ENCODE results near the gene CDRT4.

The CDRT4 gene

DNA sequence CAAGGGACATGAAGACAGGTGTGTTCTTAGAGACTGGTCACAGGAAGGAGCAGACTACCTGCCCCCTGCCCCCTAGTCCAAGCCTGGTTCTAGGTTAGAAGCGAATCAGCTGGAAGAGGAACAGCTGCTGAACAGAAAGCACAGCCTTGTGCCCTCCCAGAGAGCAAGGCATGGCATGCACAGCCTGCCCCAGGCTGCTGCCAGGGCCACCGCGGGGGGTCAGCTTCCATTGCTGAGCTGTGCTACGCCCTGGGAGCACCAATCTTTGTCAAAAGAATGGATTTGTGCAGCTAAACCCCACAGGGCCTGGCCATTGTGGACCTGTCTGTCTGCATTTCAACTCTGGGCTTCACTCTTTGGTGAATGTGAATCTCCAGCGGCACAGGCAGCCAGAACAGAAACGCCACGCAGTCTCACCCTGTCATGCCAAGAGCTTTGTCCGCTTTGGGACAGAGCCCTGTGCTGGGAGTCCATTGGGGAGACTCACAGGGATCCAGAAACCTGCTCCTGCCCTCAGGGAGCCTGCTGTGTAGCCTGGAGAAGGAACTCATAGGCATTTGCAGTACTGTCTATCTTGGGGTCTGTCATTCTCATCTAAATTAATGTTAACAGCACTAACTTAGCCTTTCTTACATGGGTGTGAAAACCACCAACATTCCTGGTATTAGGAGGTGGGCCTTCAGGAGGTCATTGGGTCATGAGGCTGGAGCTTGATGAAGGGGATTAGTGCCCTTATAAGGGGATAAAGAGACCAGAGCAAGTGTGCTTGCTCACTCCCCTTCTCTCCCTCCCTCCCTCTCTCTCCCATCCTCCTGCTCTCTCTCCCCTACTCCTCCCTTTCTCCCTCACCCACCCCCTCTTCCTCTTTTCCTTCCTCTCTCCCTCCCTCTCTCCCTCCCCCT is 25.6 kb upstream of the CDRT4 start:
- no peak for DNase-seq

DNA sequence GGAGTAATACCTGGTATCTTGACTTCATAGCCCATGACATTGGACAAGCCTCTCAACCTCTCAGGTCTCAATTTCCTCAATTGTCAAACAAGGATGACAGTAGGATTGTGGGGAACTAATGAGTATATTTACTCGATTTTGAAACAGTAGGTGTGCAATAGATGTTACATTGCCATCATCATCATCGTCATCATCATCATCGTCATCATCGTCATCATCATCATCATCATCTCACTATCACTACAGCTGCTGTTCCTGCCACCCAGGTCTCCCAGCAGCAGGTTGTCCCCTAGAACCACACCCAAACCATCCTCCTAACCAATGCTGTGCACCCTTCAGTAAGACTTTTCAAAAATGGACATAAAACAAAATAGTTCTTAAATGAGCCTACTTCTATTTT is 24.8 kb upstream of the CDRT4 start:
- no peak for DNase-seq

DNA sequence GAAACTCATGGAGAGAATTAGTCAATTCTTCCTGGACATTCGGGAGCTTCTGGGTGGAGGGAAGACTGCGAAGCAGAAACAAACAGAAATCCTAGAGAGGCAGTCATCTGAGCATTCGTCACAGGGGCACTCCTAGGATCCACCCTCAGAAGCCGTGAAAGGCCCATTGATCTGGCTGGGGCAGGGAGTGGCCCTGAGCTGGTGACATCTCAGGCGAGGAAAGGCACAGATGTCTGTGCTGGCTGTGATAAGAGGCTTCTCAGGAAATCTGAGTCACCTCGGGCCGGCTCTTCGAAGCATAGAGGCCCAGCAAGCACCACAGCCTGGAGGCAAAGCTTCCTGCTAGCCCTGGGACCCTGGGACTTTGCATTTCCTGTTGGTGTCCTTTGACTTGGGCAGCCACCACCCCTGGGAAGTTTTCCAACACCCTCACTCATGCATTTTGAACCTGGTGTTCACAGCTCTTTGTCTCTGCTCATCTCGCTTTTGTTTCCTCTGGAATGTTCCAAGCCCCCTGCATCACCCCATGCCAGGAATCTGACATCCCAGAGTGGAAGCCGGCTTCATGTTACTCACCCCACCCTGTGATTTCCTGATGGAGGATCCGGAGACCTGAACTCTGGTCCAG is 23.3 kb upstream of the CDRT4 start:
- no peak for DNase-seq

DNA sequence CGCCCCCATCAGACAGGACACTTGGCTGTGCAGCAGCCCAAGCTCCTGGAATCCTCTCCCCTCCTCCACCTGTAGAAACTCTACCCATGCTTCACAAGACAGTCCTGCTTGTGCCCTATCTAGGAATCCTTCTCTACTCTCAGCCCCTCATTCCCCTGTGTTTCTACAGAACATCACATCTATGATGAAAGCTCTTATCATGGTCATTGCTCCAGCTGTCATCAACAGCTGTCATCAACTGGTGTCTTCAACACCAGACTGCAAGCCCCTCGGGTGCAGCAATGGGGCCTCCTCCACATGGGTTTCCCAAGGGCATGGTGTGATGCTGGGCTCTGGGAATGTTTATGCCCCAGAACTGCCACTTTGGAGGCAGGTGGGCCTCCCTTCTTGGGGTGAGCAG is 21.1 kb upstream of the CDRT4 start:
- DNase-seq, result no peak

DNA sequence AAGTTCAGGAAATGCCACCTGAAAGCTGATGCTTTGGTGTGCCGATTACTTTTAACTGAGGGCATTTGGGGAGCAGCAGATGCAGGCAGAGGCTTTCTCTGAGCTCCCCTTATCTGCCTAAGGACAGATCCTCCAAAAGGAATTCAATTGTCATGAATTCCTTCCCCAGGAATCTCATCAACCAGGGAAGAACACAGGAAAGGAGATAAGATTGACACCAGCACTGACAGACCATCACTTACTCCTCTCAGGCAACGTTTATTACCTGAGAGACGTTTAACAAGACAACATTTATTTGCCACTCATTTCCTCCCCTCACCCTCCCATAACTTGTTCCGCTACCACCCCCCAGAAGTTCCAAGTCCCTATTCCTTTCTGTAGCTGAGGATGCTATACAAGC is 17.6 kb upstream of the CDRT4 start:
- no peak for DNase-seq

DNA sequence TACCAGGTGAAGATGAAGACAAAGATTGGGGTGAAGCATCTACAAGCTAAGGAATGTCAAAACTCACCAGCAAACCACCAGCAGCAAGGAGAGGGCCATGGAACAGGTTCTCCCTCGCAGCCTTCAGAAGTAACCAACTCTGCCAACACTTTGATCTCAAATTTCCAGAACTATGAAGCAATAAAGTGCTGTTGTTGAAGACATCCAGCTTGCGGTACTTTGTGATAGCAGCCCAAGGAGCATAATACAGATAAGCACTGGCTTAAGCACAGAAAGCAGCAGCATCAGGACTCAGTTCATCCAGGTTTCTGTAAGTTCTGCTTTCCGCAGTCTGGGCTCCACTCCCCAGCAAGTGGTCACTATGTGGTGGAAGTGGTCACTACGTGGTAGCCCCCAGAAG is 16.0 kb upstream of the CDRT4 start:
- DNase-seq, result no peak

DNA sequence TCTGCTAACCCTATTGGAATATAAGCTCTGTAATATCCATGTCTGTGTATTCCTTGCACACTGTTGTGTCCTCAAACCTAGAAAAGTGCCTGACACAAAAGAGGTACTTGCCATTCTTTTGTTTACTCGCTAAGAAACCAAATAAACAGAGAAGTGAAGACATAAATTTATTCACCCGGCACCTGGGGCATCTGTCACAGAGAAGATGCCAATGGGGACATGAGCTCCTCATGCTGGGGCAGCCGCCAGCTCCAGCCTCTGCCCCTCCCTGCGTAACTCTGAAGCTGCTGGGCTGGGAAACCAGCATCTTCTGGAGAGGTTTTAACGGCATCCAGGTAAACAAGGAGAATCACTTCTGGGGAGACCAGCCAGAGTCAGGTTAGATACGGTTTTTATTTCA is 15.1 kb upstream of the CDRT4 start:
- DNase-seq, result no peak

DNA sequence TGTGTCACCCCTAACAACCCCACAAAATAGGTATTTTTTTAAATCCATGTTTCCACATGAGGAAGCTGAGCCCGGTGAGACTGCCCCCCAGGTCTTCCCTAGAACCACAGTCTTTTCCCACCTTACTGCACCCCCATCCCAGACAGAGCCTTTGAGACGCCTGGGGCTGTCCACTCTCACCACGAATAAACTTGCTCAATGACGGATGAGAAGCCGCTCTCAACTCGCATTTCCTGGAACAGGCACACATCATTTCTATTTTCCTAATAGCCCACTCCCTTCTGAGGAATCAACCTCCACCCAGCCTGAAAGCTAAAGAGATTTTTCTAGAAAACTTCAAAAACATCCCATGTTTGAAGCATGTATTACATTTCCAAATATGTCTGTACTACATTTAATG is 14.1 kb upstream of the CDRT4 start:
- DNase-seq, result no peak

DNA sequence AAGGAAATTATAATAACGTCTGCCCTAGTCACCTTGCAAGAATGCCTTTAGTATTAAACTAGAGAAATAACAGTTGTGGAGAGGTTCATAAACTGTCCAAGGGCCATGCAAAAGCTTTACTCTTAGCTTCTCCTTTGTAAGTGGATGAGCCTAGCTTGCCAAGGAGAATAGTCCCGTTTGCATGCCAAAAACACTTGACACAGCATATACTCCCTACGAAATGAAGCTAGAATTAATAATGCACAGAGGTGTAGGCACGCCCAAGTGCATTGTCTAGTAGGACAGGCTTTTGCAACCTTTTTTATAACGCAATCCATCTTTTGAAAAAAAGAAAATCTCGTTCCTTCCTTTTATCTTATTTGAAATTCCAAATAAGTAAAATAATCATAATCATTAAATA is 12.8 kb upstream of the CDRT4 start:
- DNase-seq, result no peak

DNA sequence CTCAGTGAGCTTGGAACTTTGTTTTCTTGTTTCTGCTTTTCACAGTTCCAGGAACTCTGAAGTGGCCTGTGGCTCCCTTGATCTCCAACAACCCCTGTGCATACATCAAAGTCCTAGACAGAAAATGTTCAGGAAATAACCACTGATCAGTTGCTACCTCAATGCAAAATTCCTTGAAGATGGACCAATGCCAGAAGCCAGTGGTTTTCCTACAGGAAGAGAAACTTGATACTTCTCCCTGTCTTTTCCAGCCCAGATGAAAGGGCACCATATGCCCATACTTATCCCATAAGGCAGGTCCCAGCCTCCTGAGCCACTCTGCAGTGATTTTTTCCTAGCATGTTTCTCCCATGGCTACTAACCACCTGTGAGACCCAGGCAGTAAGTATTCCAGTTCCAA is 12.3 kb upstream of the CDRT4 start:
- no peak for DNase-seq

DNA sequence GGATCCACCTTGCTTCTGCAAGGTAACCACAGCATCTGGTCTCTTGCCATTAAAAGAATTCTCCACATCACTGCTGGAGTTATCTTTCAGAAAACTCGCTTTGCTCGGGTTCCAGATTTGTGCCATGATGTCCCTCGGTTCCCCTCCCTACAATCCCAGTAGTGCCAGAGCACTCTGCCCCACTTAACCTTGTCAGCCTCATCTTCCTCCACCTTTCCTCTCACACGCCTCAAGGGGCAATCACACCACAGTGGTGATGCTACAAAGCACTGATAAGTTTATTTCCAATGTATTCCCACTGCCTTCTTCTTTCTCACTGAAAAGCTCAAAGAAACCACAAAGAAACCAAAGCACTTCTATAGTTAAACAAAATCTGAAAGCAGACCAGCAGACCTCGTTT is 11.4 kb upstream of the CDRT4 start:
- no peak for DNase-seq

DNA sequence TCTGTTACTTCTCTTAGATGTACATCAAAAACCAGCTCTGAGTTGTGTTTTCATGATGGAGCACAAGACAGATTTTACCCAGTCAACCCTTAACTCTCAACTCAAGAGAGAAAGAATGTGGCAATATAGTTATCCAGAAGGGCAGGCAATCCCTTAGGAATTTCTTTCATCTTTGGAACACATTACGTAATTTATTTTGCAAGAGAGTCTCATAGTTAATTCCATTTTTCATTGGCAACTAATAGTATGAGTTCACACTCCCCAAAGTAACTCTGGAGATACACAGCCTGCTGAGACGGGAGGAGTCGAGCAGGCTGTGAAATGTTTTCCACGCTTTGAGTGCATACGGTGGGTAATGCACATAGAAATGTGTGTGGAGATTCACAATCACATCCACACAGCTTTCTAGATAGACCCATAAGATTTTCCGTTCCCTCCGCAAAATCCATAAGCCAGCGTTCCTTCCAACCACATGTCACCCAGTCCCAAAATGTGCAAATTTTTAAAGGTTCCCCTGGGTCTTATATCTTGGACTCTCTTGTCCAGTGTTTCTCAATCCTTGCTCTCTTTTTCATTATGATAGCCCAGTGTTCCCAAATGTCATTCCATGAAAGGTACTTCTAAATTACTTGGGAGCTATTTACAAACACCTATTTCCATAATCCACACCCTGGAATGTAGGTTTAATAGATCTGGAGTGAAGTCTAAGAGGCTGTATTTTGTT is 8.4 kb upstream of the CDRT4 start:
- DNase-seq, result no peak

DNA sequence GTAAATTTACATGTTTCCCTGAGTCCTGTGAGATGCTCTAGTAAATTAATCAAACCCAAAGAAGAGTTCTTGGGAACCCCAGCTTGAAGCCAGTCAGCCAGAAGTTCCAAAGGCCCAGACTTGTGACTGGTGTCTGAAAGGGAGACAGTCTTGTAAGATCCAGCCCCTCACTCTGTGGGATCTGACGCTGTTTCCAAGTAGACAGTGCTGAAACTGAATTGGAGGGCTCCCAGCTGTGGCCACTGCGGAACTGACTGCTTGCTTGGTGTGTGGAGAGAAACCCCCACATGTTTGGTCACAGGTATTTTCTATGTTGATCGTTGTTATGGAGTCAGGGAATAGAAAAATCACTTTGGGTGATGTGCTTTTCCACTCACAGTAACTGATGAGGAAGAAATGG is 5.5 kb upstream of the CDRT4 start:
- no peak for DNase-seq

DNA sequence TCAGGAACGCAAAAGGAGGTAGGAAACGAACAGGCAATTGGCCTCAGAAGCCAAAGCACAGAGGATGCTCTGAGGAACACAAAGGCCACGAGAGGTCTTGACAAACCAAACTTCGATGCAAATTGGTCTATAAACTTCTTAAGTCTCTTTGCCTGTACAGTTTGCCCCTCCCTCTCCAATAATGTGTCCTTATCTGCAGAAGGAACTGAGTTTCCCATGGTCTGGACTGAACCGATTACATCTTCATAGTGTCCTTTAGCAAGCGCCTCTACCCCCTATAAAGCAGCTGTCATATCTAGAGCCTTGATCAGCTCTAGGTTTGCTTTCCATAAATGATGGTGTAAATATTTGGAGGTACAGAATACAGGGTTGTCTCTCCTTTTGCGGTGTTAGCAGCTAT is 3.1 kb upstream of the CDRT4 start:
- DNase-seq, result no peak

DNA sequence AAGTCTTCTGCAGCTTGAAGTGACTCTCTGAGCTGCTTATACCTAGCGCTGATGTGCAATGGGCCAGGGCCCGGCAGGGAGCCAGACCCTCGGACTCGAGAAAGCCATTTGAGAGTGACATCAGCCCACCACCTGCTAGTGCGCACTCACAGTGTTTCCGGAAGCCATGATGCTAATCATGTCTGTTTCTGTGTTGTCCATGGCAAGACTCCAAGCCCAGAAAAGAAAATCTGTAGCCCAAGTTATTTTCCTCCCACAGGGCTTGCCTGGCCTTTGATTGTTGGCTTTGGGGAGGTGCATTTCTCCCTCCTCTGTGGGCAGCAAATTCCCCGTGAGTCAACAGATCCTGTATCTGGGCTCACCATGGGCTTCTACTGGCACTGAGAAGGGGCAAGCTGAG is 1.8 kb upstream of the CDRT4 start:
- no peak for DNase-seq

DNA sequence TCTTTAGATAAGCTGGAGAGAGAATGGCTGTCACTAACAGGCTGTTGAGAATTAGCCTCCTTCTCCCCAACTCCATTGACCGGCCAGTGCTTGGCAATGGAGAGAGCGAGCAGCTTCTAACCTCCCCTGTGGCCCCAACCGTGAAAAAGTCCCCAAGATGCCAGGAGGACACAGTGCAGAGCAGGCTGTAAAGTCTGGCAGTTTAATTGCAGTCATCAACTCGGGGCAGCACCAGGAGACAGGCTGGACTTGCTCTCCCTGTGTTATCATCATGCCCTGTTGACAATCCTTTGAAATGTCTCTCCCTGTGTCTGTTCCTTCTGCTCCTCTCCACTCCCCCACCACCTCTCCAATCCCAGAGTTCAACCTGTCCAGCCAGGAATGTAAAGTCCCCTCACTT is 705 bp upstream of the CDRT4 start:
- DNase-seq, result no peak

DNA sequence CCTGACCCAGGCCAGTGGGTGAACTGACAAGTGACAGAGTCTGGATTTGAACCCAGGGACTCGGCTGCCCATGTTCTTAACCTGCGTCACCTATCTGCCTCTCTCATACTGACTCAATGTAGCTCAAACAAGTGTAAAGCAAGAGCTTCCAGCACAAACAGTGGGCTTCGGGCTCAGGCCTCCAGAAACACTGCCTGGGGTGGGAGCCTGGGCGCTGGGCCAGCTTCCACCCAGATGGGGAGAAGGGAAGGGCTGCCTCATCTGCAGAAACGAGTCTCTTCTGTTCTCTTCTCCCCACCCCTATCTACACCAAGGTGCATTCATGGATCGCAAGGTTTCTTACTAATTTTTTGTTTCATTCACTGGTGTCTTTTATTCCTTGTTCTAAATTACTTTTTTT is 1.3 kb downstream of the CDRT4 start:
- no peak for DNase-seq

DNA sequence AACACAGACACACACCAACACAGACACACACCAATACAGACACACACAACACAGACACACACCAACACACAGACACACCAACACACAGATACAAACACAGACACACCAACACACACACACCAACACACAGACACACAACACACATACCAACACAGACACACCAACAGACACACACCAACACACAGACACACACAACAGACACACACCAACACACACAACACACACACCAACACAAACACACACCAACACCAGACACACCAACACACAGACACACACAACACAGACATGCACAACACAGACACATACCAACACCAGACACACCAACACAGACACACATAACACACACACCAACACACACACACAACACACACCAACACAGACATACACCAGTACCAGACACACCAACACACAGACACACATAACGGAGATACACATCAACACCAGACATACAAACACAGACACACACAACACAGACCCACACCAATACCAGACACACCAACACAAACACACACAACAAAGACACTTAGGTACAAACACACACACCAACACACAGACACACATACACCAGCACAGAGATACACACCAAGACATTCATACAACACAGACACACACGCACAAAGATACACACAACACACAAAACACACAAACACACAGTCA is 2.2 kb downstream of the CDRT4 start:
- DNase-seq, result no peak

DNA sequence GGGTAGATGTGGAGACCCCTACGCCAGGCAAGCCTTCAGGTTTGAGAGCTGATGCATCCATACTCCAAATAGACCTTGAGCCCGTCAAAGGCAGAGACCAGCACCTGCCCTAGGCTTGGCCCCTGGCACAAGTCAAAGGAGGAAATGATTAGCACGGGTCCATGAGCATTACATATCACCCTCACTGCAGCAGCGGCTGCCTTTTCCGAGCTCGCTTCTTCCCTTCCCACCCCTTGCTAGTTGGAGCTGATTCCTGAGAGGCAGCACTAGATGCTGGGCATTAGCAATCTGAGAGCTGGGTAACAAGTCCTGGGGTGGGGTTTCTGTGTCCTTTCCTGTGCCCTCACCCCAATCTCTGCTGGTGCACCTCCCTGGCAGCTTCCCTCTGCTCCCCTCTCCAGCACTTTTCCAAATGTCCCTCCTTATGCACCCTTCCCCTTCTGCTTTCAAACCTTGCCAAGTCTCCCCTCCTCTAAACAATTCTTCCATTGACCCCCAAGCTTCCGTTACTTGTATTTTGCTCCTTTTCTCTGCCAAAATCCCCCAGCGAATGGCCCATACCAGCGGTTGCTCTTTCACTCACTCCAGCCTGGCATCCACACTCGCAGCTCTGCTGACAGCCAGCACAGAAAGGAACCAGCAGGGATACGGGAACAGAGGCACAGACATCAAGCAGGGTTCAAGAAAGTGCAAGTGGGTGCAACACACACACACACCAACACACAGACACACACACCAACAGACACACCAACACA is 3.0 kb downstream of the CDRT4 start:
- no peak for DNase-seq

DNA sequence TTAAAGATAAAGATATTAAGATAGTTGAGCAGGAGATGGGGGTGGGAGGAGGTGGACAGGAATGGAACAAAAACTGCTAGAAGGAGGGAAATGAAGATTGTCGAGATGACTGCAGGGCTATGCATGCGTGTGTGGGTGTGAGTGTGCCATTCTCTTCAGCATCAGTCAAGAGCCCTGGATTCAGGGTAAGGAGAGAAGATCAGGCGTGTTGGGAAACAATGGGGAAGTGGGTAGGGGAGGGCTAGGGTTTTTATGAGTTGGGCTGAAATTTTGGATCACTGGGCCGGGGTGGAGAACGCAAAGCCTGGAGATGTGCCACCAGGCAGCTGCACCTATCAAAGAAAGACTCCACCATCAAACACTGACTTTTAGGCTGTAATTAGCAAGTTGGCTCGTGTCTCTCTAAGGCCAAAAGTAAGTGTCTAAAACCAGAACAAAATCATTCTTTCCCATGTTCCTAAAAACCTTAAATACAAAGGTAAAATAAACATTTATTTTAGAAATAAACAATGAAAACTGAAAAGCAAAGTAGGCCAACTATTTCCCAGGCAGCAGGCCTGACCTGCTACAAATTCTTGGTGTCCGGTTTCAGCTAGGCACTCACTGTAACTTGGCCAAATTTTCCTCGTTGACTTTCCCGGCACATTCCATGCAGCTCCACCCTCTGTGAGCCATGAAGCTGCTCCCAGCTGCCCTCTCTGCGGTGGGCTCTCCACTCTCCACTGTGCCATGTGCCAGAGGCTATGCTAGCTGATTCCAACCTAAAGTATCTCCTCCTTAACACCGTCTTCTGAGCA is 4.2 kb downstream of the CDRT4 start:
- no peak for DNase-seq

DNA sequence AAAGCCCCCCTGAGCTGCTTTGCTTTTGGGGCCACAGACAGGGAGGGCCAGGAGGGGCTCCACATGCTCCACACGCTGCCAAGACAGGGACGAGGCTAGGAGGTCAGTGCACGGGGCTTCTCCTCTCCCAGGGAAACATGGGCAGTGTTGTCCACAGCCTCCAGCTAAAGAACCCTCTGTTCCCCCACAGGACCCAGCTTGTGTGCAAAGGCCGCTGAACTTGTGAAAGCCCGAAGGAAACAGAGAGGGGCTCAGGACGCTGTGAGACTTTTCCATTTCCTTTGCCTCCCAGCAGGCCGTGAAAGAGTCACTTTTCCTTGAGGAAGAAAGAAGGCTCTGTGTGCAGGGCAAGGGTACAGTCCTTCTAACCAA is 9.7 kb downstream of the CDRT4 start:
- no peak for DNase-seq

Measured in NCI-H446 treated with DMSO at 0.1 percent for 48 hours (cell line).